Measurements from ENCODE around the gene UBA6.
"Not testable (repeated sequence)": the region's sequence is repeated elsewhere in the genome, so short reads cannot be mapped to it uniquely, and the experiment has no call there.

UBA6 gene
- total RNA-seq = 98.0 to 261 (median 174) reads per million in 17 experiments

- DNase-seq = peak; percentile 97 to 98 (median 98)
Observed at GRCh38 chr4:67700738-67701516, at the start of gene UBA6. Gene UBA6, minus strand, starts transcription at chr4:67701155. Its CDS starts 36 bp downstream, at chr4:67701119.

GRCh38 chr4:67750691-67751090 is 49.7 kb upstream of the UBA6 start:
- no peak for DNase-seq

- DNase-seq = no peak
Observed at GRCh38 chr4:67749286-67749685, 48.3 kb upstream of the UBA6 start.

- peak; percentile 2 to 75 (median 33) for DNase-seq
Observed at GRCh38 chr4:67746797-67747495, 46.0 kb upstream of the UBA6 start.

- DNase-seq = no peak
Observed at GRCh38 chr4:67744561-67745283, 43.8 kb upstream of the UBA6 start.

- no peak for DNase-seq
Observed at GRCh38 chr4:67743194-67743593, 42.2 kb upstream of the UBA6 start.

DNA sequence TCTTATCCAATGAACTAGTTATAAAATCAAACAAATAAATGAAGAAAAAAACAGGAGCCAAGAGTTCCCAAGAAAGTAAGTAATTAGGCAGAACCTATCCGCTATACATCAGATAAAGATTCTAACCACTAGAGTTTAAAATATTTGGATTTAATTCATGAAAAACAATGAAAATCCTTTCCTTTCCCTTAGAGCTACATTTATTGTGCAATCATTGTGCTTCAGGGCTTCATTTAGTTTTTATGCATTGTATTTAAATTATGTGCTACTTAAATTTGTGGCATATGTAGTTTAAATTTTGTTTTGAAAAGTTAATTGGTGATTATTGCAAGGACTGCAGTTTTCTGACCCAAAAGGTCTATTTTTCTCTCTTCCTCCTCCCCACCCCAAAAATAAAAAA is 35.3 kb upstream of the UBA6 start:
- no peak for DNase-seq

DNA sequence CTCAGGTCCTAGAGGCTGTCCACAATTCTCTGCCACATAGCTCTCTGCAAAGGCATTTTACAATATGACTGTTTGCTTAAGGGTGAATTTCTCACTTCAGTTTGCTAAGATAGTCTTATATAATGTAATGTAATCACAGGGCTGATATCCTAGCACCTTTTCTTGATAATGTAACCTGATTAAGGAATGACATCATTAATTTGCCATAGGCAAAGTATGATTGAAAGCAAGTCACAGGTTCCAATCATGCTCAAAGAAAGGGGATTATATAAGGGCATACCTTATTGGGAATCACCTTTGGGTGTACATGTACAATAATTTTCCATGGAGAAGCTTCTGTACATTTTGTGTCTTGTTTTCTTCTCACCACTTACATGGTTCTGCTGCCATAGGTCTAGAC is 34.4 kb upstream of the UBA6 start:
- DNase-seq = no peak

DNA sequence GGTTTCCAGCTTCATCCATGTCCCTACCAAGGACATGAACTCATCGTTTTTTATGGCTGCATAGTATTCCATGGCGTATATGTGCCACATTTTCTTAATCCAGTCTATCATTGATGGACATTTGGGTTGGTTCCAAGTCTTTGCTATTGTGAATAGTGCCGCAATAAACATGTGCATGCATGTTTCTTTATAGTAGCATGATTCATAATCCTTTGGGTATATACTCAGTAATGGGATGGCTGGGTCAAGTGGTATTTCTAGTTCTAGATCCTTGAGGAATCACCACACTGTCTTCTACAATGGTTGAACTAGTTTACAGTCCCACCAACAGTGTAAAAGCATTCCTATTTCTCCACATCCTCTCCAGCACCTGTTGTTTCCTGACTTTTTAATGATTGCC is 29.6 kb upstream of the UBA6 start:
- DNase-seq = not testable (repeated sequence)

DNA sequence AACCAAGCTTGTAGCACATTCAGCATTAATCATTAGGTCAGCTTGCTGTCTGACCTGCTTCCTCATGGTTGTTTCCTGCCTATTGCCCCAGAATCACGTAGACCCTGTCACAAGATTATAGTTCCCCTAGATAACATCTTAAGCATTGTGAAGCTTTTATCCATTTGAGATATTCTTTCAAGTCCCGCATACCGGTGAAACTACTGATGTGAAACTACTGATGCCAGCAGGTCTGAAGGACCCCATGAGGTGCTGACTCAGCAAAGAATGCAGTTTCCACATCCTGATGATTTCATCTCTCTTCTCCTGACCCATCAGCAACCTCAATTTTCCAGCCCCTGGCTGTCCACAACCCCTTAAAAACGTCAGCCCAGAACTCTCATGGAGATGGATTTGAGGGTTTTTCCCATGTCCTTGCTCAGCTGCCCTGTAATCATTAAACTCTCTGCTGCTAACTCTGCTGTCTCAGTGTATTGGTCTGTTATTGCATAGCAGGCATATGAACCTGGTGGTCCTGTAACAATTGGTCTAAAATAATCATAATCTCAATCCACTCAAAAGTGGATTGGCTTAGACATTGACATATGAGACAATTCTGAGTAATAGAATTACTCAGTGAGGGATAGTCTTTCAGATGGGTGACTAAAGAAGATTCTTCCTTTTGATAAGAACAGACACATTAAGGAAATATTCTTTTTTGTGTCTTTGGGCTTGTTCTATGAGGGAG is 26.3 kb upstream of the UBA6 start:
- peak; percentile 65 to 83 (median 74) for DNase-seq

DNA sequence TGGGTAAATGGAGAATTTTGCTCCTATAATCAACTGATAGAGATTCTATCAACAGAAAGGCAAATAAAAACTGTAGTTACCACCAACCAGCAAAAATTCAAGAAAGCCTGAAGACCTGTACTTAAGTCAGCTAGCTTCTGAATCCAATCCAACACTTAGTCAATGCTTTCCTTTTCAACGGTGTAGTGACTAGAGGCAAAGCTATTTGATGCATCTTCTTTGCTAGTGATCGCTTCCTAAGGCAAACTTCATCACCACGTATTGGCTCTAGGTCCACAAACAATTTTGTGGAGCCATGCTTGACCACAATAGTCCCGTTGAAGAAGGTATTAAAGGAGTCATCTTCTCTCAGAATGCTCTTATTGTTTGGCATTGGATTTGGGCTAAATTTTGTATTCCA is 25.0 kb upstream of the UBA6 start:
- no peak for DNase-seq

DNA sequence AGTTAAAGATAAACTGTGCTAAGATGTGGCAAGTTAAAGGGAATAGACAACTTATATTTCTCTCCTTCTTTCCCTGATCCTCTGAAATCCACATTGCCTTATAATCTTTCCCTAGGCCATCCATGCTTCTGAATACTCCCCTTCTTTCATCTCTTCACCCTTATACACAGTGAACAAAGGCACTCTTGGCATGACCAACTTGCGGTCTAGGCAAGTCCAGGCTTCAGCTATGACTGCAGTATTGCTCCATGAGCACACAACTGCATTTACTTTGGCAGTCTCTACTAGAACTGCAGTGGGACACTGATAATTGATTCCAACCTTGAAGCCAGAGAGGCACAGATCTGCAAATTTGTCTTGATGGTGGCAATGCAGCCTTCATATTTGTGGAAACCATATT is 24.2 kb upstream of the UBA6 start:
- DNase-seq = no peak

DNA sequence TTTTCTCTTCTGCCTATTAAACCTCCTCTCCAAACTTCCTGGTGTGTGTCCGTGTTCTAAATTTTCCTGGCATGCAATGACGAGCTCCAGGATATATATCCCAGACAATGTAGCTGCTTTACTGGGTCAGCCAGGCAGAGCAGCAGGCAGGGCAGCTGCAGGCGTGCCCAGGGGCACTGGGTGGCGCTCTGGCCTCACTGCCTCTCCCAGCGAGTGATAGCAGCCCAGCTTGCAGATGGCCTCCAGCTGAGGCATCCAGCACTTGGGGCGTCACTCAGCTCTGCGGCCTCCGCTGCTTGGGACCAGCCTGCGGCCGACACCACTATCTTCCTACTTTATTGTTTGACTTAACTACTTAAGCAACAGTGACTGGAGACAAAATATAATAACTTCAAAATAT is 23.0 kb upstream of the UBA6 start:
- DNase-seq = no peak

DNA sequence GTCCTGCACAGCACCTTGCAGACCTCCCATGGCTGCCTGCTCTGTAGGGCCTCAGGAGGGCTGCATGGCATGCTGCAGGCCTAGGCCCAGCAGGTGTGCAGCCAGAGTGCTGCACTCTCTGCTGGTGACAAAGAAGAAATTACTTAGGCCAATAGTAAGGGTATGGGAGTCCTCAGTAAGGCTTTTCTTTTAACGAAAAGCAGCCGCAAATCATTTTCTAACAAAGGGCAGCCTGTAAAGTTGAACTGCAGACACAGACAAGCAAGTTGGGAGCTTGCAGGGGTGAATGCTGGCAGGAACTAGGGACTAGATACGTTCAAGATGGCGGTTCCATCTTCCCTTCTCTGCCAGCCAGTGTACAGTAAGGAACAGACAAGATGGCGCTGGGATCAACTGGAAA is 22.4 kb upstream of the UBA6 start:
- no peak for DNase-seq

GRCh38 chr4:67721770-67722597 is 21.0 kb upstream of the UBA6 start:
- DNase-seq = no peak

- no peak for DNase-seq
Observed at GRCh38 chr4:67721315-67721769, 20.4 kb upstream of the UBA6 start.

- DNase-seq = no peak
Observed at GRCh38 chr4:67719953-67720617, 19.1 kb upstream of the UBA6 start.

- DNase-seq = no peak
Observed at GRCh38 chr4:67718848-67719247, 17.9 kb upstream of the UBA6 start.

GRCh38 chr4:67717586-67717985 is 16.6 kb upstream of the UBA6 start:
- DNase-seq = no peak

GRCh38 chr4:67714955-67715354 is 14.0 kb upstream of the UBA6 start:
- DNase-seq = no peak

DNA sequence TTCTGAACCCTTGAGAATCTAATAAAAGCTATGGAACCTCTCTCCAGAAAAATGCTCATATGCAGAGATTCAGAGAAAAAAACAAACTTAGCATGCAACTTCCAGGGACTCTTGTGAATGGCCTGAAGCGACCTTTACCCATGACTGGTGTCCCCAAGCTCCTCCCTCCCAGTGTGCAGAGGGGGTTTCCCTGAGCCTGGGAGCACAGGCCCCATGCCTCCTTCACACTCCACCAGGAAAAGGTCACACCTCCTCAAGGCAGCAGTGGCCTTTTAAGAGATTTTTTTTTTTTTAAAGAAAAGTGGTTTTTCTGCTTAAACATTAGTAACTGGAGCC is 13.3 kb upstream of the UBA6 start:
- peak in 3 of 4 experiments; percentile 36 to 50 (median 49) for DNase-seq
